Bronchus fibroblast of lung (primary cell): ENCODE data around the gene ANKRD30BL. TPM values are rescaled to one million over a fixed set of nuclear protein-coding genes. Genes with fewer than 3 reads are reported as not detected.

Experiments
- total RNA-seq: library from RNA; depleted of rRNA; stranded (reverse); fragments of >200 nt; gene quantifications from 2 replicates; pipeline ENCODE4 v1.2.3, GENCODE V29; 2015

The ANKRD30BL gene
- not detected in 2 replicates for total RNA-seq

DNA sequence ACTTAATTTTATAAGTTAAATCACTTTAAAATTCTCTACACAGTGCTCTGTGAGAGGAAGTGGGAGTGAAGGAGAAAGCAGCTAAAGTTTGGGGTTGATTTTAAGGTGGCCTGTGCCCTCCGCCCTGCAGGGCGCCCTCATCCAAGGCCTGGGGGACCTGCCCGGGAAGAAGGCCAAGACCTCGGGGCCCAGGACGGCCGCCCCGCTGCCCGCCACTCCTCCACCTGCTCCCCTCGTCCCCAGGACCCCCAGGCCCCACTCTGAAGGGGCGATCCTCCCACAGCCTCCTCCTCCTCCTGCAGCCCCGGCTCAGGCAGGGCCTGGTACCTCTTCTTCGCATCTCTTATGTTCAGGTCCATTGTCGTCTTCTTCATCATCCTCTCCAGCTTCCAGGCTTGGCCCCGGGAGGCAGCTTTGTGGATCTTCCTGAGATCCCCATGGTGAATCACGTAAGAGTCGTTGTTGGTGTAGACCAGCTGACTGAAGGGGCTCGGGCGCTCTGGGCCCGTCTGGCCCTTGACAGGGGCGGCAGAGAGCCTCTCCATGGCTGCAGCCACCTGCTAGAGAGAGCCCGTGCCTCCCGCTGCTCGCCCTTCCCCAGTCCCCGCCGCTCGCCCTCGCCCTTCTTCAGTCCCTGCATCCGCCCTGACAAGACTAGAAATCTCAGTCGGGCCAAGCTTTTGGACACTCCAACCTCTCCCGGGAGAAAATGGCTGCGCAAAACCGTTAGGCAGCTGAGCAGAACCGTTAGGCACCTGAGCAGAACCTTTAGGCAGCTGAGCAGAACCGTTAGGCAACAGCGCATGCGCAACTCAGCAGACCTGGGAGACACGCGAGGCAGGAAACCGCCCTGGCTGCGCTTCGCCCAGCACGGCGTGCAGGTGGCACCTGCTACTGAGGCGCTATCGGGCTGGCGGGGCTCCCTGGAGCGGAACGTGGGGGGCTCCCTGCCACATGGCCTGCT, at the start of gene ANKRD30BL:
Gene ANKRD30BL (minus strand): TSS at position 792 of the 964 bp plus-strand sequence. CDS start 247 bp downstream, at position 545.

